Effector CD8-positive, alpha-beta T cell (primary cell): ENCODE results near the gene KCNS1.

Source experiments
- DNase-seq: peaks from one replicate; lab custom pipeline; 2025; lab: John Stamatoyannopoulos, UW

KCNS1 gene

GRCh38 chr20:45051204-45052060, 49.5 kb downstream of the KCNS1 start:
- no peak for DNase-seq

GRCh38 chr20:45049904-45050471, 50.9 kb downstream of the KCNS1 start:
- no peak for DNase-seq

- no peak for DNase-seq
These were observed 51.5 kb downstream of the KCNS1 start for GRCh38 chr20:45049438-45049837.

- DNase-seq: no peak
These were observed 53.3 kb downstream of the KCNS1 start for GRCh38 chr20:45047581-45048119.

GRCh38 chr20:45044601-45045000, 56.3 kb downstream of the KCNS1 start:
- DNase-seq: no peak

GRCh38 chr20:45044084-45044573, 56.8 kb downstream of the KCNS1 start:
- DNase-seq: peak; percentile 2

- DNase-seq: no peak
These were observed 57.9 kb downstream of the KCNS1 start for GRCh38 chr20:45042978-45043377.
